Chondrocyte (in vitro differentiated cells): Measurements from ENCODE around the gene PRR13. TPM values are rescaled to one million over a fixed set of nuclear protein-coding genes. Genes with fewer than 3 reads are reported as not detected.
A peak's percentile ranks its signal among the peaks of the same experiment; 100 is the strongest.

Experiments
- DNase-seq: peaks from one replicate; pipeline ENCODE4 v3.0.0; 2021; ENCODE audit warnings: mixed read lengths, low spot score
- H3K27ac Mint-ChIP-seq: one replicate; pipeline ENCODE4 v1.8.0; 2021; ENCODE audit warnings: mild to moderate bottlenecking, moderate library complexity, mixed read lengths; ENCODE audit not compliant: unreplicated experiment
- H3K27me3 Mint-ChIP-seq: 2 replicates; pipeline ENCODE4 v1.8.0; 2021; ENCODE audit warnings: low read depth, mixed read lengths
- H3K36me3 Mint-ChIP-seq: 2 replicates; pipeline ENCODE4 v1.8.0; 2021; ENCODE audit warnings: low read depth, mixed read lengths
- H3K4me1 Mint-ChIP-seq: 2 replicates; pipeline ENCODE4 v1.8.0; 2021; ENCODE audit warnings: low read depth, mild to moderate bottlenecking, mixed read lengths
- H3K4me3 Mint-ChIP-seq: one replicate; pipeline ENCODE4 v1.8.0; 2021; ENCODE audit warnings: mild to moderate bottlenecking, moderate library complexity, mixed read lengths; ENCODE audit not compliant: unreplicated experiment
- H3K9me3 Mint-ChIP-seq: 2 replicates; pipeline ENCODE4 v1.8.0; 2021; ENCODE audit warnings: low read depth, mixed read lengths
- CTCF ChIP-seq: fragments of 200-600 bp; sonication (generic); IDR thresholded peaks from 2 replicates; pipeline ENCODE4 v1.5.0; 2021; ENCODE audit warnings: antibody characterized with exemption, mild to moderate bottlenecking, moderate library complexity
- total RNA-seq: library from RNA; stranded (reverse); gene quantifications from 3 replicates; pipeline ENCODE4 v1.2.1, GENCODE V29; 2021

The PRR13 gene
- total RNA-seq, 1 donor from 2014 or later = 102 TPM

DNA sequence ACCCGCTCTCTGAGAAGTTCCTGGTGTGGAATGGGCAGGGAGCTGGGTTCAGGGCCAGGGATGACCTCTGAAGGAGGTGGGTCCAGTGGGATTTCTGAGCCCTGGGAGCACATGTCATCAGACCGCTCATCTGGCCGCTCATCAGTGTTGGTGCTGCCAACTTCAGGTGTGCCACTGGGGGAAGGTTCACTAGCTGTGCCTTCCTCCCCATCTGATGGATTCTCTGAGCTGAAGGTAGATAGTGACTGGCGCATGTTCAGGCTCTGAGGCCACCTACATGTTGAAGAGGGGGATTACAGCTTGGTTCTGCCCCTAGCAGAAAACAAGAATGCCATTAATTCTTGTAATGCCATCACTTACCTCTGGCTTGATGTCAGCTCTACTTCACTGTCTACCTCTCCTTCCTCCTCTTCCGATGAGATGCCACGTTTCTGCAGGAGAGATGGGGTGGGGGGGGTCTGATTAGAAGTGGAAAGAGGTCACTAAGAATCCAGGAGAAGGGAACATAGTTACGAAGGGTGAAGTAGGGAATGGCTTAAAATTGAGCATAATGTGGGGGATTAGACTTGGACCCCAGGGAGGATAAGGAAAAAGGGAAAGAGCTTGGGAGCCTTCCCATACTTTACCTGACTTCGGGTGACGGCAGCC is 40.5 kb downstream of the PRR13 start:
- Mint-ChIP-seq H3K27me3 (no peaks in the 10 kb centered on the region), H3K27ac (peak overlapping the region; percentile 73), H3K36me3 (peaks cover 27% of the 10 kb centered on the region)

GRCh38 chr12:53482626-53483168 is 41.2 kb downstream of the PRR13 start:
- Mint-ChIP-seq H3K4me3 (no peak overlapping the region), H3K27ac (no peak overlapping the region), H3K4me1 (peaks cover 36% of the 10 kb centered on the region), H3K27me3 (no peaks in the 10 kb centered on the region), H3K9me3 (no peaks in the 10 kb centered on the region), H3K36me3 (peaks cover 26% of the 10 kb centered on the region)
- no peak for TF ChIP-seq CTCF
- DNase-seq = peak; percentile 91

More for the DNA sequence above, 40.5 kb downstream of the PRR13 start:
- TF ChIP-seq CTCF = peak; percentile 53
- peaks cover 38% of the 10 kb centered on the region for H3K4me1 Mint-ChIP-seq
- peak; percentile 54 for DNase-seq
- no peaks in the 10 kb centered on the region for H3K9me3 Mint-ChIP-seq
- H3K4me3 Mint-ChIP-seq = no peak overlapping the region

- no peak for TF ChIP-seq CTCF
These were observed 41.9 kb downstream of the PRR13 start for GRCh38 chr12:53483225-53483978.

DNA sequence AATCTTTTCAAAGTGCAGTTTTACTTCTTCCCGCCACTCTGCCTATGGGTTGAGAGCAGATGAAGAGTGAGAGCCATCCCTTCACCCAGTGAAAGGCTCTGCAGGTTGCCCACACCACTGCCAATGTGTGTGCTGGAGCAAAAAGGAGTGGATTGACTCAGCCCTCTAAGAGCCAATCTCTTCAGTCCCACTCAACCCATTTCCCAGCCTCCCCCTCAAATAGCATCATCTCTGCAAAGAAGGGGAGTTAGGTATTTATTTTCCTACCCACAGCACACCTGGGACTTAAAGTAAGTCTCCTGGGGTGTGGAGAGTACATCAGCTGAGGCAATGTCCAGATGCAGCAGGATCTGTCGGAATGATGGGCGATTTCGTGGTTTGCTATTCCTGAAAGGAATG is 42.4 kb downstream of the PRR13 start:
- Mint-ChIP-seq H3K27me3 (no peaks in the 10 kb centered on the region), H3K27ac (peak overlapping the region; percentile 37), H3K4me3 (no peak overlapping the region), H3K36me3 (peaks cover 24% of the 10 kb centered on the region), H3K9me3 (no peaks in the 10 kb centered on the region), H3K4me1 (peaks cover 27% of the 10 kb centered on the region)
- DNase-seq = no peak
- TF ChIP-seq CTCF = no peak

More at GRCh38 chr12:53483225-53483978, 41.9 kb downstream of the PRR13 start:
- H3K4me3 Mint-ChIP-seq = no peak overlapping the region
- peaks cover 32% of the 10 kb centered on the region for H3K4me1 Mint-ChIP-seq
- H3K27me3 Mint-ChIP-seq = no peaks in the 10 kb centered on the region
- peaks cover 24% of the 10 kb centered on the region for H3K36me3 Mint-ChIP-seq
- peak overlapping the region; percentile 37 for H3K27ac Mint-ChIP-seq
- DNase-seq = peak; percentile 52
- no peaks in the 10 kb centered on the region for H3K9me3 Mint-ChIP-seq

DNA sequence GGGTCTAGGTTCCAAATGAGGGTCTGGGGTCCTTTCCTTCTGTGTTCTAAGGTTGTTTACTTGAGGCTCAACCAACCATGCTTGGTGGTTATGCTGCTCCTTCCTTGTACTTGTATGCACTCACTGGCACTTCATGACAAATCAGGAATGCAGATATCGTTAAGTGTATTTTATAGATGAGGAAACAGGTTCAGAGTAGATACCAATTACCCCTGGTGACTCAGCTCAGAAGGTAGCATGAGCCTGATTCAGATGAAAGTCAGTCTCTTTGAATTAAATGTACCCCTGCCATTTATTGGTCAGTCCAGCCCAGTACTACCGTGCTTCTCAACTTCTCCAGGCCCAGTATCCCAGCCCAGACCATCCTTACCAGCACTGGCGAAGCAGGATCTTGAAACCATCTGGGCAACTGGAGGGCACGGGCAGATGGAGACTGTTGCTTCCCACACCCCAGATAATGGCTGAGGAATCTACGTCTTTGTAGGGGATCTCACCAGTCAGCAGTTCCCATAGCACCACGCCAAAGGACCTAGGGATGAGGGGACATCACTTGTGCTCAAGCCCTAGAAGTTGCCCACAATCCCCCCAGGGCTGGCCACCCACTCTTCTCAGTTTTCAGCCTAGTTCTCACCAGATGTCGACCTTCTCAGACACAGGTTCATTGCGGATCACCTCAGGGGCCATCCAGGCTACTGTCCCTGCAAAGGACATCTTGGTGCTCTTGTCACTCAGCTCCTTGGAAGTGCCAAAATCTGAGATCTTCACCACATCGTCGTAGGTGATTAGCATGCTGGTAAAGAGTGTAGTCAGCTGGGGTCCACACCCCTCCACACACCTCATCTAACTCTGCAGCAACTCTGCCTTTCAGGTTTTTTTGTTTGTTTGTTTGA is 43.4 kb downstream of the PRR13 start:
- Mint-ChIP-seq H3K4me3 (no peak overlapping the region), H3K36me3 (peaks cover 14% of the 10 kb centered on the region), H3K4me1 (peaks cover 21% of the 10 kb centered on the region), H3K27ac (no peak overlapping the region), H3K9me3 (no peaks in the 10 kb centered on the region), H3K27me3 (no peaks in the 10 kb centered on the region)
- no peak for TF ChIP-seq CTCF
- DNase-seq = peak; percentile 52
